Measurements from ENCODE around the gene RFXANK.

The RFXANK gene

DNA sequence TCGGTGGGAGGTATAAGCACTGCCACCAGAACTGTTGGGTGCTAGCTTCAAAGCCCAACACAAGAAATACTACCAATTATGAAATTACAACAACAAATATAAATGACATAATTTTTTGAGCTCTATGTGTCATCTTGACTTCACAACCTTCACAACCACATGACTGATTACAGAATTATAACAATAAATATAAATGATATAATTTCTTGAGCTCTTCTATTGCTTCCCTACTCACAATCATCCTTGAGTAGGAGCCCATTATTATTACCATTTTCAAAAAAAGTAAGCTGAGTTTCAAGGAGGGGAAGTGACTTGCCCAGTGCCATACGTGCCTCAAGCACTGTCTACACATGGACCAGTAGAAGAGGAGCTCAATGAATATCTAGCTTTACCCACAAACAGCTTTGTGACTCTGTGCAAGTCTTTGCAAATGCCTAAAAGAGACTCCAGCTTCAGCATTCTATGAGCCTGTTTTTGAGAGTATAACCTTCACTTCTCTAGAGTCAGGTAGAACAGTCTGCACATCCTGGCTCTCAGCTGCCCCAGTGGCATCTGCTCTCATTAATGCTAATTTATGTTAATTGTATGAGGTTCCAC lies 42.3 kb downstream of the RFXANK start:
- TF ChIP-seq CTCF (IDR thresholded peaks at IDR 0.05) = no peak
- no peak for TF ChIP-seq ZFX (IDR thresholded peaks at IDR 0.05; ENCODE audit: borderline replicate concordance)
- no peak overlapping the region for H3K27ac ChIP-seq

- TF ChIP-seq CTCF (IDR thresholded peaks at IDR 0.05) (no peak), ZFX (IDR thresholded peaks at IDR 0.05; ENCODE audit: borderline replicate concordance) (no peak)
- H3K27ac ChIP-seq = no peak overlapping the region
Observed at GRCh38 chr19:19236173-19236572, 44.1 kb downstream of the RFXANK start.

GRCh38 chr19:19238126-19238894 lies 46.3 kb downstream of the RFXANK start:
- TF ChIP-seq CTCF (IDR thresholded peaks at IDR 0.05) = no peak
- no peak for TF ChIP-seq ZFX (IDR thresholded peaks at IDR 0.05; ENCODE audit: borderline replicate concordance)
- no peak overlapping the region for H3K27ac ChIP-seq

DNA sequence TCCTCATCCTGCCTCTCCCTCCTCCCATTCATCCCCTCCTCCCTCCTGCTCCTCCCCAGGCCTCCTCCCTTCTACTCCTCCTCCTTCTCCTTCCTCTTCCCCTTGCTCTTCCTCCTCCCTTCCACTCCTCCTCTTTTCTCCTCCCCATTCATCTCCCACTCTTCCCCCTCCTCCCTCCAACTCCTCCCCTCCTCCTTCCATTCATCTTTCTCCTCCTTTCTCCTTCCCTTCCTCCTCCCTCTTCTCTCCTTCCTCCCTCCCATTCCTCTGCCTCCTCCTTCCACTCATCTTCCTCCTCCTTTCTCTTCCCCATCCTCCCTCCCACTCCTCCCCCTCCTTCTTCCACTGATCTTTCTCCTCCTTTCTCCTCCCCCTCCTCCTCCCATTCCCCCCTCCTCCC lies 47.6 kb downstream of the RFXANK start:
- no peak for TF ChIP-seq ZFX (IDR thresholded peaks at IDR 0.05; ENCODE audit: borderline replicate concordance)
- no peak overlapping the region for H3K27ac ChIP-seq

GRCh38 chr19:19240476-19240875 lies 48.4 kb downstream of the RFXANK start:
- no peak overlapping the region for H3K27ac ChIP-seq
- TF ChIP-seq ZFX (IDR thresholded peaks at IDR 0.05; ENCODE audit: borderline replicate concordance) = no peak
- no peak for TF ChIP-seq CTCF (IDR thresholded peaks at IDR 0.05)

DNA sequence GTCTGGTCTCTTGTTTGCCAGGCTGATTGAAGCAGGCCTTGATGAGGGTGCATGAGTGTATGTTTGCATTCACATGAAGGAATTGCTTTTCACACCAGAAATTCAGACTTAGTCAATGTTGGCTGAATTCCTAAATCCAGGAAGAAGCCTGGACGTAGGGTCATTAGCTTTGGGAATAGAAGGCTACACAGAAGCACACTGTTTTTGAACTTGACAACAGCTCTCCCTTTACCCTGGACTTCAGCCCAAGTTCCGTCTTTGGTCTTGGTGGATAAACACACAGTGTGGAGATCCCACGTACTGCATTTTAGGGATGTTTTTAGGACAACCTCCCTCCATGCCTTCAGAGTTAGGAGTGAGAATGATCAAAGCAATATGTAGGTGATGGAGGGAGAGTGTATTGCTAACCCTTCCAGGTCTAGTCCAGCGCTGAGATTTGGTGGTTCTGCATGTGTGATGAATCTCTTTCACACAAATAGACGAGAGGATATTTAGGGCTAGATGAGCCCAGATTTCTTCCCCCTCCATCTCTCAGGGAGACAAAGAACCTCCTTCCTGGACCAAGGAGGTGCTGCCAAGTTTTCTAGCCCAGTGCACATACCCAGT lies 58.2 kb downstream of the RFXANK start:
- no peak overlapping the region for H3K27ac ChIP-seq
- TF ChIP-seq CTCF (IDR thresholded peaks at IDR 0.05) = no peak
- no peak for TF ChIP-seq ZFX (IDR thresholded peaks at IDR 0.05; ENCODE audit: borderline replicate concordance)

Data from 22Rv1 (cell line).